ENCODE measurements around the gene LYPD6.

DNA sequence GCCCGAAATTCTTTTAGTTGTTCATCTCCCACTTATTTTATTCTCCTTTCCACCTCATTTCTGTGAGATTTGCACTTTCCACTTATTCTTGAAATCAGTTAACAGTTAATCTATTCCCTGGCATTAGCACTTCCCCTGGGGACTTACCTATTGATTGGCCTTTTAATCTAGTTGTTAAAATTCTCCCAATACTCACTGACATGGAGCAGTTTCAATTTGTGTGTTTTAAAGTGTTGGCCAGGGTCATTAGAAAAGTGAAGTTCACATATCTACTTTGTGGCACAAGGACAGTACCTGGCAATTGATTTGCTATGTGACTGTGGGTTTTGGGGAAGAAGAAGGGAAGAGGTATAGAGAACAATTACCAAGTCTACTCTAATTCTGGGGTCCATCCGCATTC, 83.1 kb downstream of the LYPD6 start:
- TF ChIP-seq HDGF (IDR thresholded peaks at IDR 0.05; ENCODE audit: borderline replicate concordance), result no peak
- TF ChIP-seq FOXA1 (IDR thresholded peaks at IDR 0.05), result no peak
- TF ChIP-seq FOXM1 (IDR thresholded peaks at IDR 0.05; ENCODE audit: borderline replicate concordance), result no peak
- no peak for TF ChIP-seq FOXK2 (IDR thresholded peaks at IDR 0.05)
- TF ChIP-seq BHLHE40 (IDR thresholded peaks at IDR 0.05; ENCODE audit: borderline replicate concordance), result no peak
- TF ChIP-seq SUZ12 (IDR thresholded peaks at IDR 0.05), result no peak
- no peak for TF ChIP-seq ZNF384 (IDR thresholded peaks at IDR 0.05)
- no peak for TF ChIP-seq SP1 (IDR thresholded peaks at IDR 0.05)
- TF ChIP-seq PKNOX1 (IDR thresholded peaks at IDR 0.05), result no peak
- TF ChIP-seq ELF4 (IDR thresholded peaks at IDR 0.05), result no peak
- no peak for TF ChIP-seq NFRKB (IDR thresholded peaks at IDR 0.05)
- no peak for TF ChIP-seq CTBP1 (IDR thresholded peaks at IDR 0.05; ENCODE audit: borderline replicate concordance)
- TF ChIP-seq ARNT (IDR thresholded peaks at IDR 0.05), result no peak
- TF ChIP-seq TARDBP (IDR thresholded peaks at IDR 0.05), result no peak

Measured in HEK293T (cell line).